ENCODE data around the gene CHEK1.
"Not testable (repeated sequence)": the region's sequence is repeated elsewhere in the genome, so short reads cannot be mapped to it uniquely, and the experiment has no call there.

The CHEK1 gene

DNA sequence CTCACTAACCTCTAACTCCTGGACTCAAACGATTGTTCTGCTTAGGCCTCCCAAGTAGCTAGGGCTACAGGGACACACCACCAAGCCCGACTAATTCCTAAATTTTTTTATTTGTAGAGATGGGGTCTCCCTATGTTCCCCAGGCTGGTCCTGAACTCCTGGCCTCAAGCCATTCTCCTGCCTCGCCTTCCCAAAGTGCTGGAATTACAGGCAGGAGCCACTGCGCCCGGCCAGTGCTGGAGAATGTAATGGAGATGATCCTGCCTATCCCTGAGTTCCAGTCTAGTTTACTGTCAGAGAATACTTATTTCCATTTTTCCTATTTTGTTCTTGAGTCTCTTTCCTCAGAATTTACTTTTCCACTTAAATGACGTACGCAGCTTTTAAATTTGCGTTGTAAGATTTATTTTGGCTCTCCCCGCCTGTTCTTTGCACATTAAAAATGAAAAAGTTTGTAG, at the start of gene CHEK1:
TSS of gene CHEK1 (plus strand) at position 408 of the 458 bp plus-strand sequence. CDS start 1,606 bp downstream, outside the sequence.
- TF ChIP-seq CTCF (IDR thresholded peaks at IDR 0.05; ENCODE audit: low read depth, low read length, missing control alignments), result no peak
- peak within 1 kb of the TSS; percentile 92 for H3K4me3 ChIP-seq (ENCODE audit: low read depth, low read length)
- DNase-seq (ENCODE audit: low read depth), result no peak

GRCh38 chr11:125577181-125577580, 47.8 kb upstream of the CHEK1 start:
- not testable (repeated sequence) for DNase-seq (ENCODE audit: low read depth)

GRCh38 chr11:125578783-125579182, 46.2 kb upstream of the CHEK1 start:
- DNase-seq (ENCODE audit: low read depth), result no peak
- H3K4me3 ChIP-seq (ENCODE audit: low read depth, low read length), result no peak overlapping the region
- no peak for TF ChIP-seq CTCF (IDR thresholded peaks at IDR 0.05; ENCODE audit: low read depth, low read length, missing control alignments)

More at GRCh38 chr11:125577181-125577580, 47.8 kb upstream of the CHEK1 start:
- not testable (repeated sequence) for H3K4me3 ChIP-seq (ENCODE audit: low read depth, low read length)

GRCh38 chr11:125579811-125580210, 45.2 kb upstream of the CHEK1 start:
- H3K4me3 ChIP-seq (ENCODE audit: low read depth, low read length), result no peak overlapping the region
- TF ChIP-seq CTCF (IDR thresholded peaks at IDR 0.05; ENCODE audit: low read depth, low read length, missing control alignments), result no peak

GRCh38 chr11:125583496-125583895, 41.5 kb upstream of the CHEK1 start:
- DNase-seq (ENCODE audit: low read depth), result no peak
- no peak overlapping the region for H3K4me3 ChIP-seq (ENCODE audit: low read depth, low read length)
- TF ChIP-seq CTCF (IDR thresholded peaks at IDR 0.05; ENCODE audit: low read depth, low read length, missing control alignments), result no peak

More at GRCh38 chr11:125579811-125580210, 45.2 kb upstream of the CHEK1 start:
- no peak for DNase-seq (ENCODE audit: low read depth)

DNA sequence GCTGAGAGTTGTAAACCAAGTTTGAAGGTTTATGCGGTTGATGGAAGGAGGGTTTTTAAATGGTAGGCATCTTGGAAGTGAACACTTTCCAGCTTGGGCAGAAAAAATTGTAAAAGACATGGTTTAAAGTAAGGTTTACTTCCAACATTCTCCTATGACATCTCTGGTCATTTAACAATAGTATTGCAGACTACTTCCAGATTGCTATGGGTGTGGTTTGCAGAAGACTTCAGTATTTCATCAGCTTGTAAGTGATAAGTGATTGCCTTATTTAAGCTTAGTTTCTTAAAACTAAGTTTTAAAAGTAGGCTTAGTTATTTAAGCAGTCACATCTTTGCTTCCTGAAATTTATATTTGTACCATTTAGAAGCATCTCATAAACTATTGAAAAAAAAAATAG, 39.5 kb upstream of the CHEK1 start:
- no peak for TF ChIP-seq CTCF (IDR thresholded peaks at IDR 0.05; ENCODE audit: low read depth, low read length, missing control alignments)
- DNase-seq (ENCODE audit: low read depth), result no peak
- no peak overlapping the region for H3K4me3 ChIP-seq (ENCODE audit: low read depth, low read length)

DNA sequence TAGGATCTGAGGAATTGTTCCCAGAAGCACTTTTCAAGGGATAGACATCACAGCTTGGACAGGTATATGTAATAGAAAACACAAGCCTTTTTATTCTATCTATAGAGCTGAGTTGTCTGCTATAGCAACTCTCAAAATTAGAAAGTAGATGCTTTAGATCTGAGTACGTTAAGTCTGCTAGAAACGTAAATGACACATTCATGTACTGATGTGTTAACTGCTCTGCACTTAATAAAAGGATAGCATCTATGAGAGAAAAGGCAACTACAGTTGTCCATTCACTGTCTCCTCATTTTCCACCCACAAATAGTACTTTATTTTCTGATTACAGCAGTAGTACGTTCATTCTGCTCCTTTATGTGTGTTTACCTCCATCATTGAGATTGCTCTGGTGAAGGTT, 38.3 kb upstream of the CHEK1 start:
- no peak for DNase-seq (ENCODE audit: low read depth)
- TF ChIP-seq CTCF (IDR thresholded peaks at IDR 0.05; ENCODE audit: low read depth, low read length, missing control alignments), result no peak
- no peak overlapping the region for H3K4me3 ChIP-seq (ENCODE audit: low read depth, low read length)
